Psoas muscle (tissue), 8 donors: ENCODE results near the gene SLC39A11. TPM values are rescaled to one million over a fixed set of nuclear protein-coding genes. Genes with fewer than 3 reads are reported as not detected.
"Not testable (repeated sequence)": the region's sequence is repeated elsewhere in the genome, so short reads cannot be mapped to it uniquely, and the experiment has no call there.

Experiments used
- ATAC-seq, 4 donors: fragments of 200-7000 bp; cut with Tn5 transposase; one replicate each; pipeline ENCODE4 v1.9.1; 2020; ENCODE audit warnings: moderate library complexity in 3 of 4, mild to moderate bottlenecking in 2 of 4
- DNase-seq, 2 donors: peaks; one replicate each; pipeline ENCODE4 v3.0.0-alpha.2; 2020
- H3K27ac ChIP-seq: fragments of 200-600 bp; one replicate; pipeline ENCODE4 v1.8.0; 2022
- H3K27me3 ChIP-seq, 3 donors: fragments of 200-600 bp in 1 of 3; one replicate each; pipeline versions ENCODE4 v1.6.1 to v1.8.0; 2013 to 2022; ENCODE audit warnings: low read length in 2 of 3, mild to moderate bottlenecking in 2 of 3, moderate library complexity in 1 of 3; ENCODE audit not compliant: insufficient read depth in 3 of 3
- H3K36me3 ChIP-seq, 2 donors: fragments of 200-600 bp in 1 of 2; one replicate each; pipeline versions ENCODE4 v1.6.1 to v1.8.0; 2013 to 2022; ENCODE audit warnings: low read depth in 1 of 2, mild to moderate bottlenecking in 1 of 2, moderate library complexity in 1 of 2; ENCODE audit not compliant: insufficient read depth in 1 of 2
- H3K4me1 ChIP-seq: fragments of 200-600 bp; one replicate; pipeline ENCODE4 v1.8.0; 2022
- H3K4me3 ChIP-seq: fragments of 200-600 bp; one replicate; pipeline ENCODE4 v1.8.0; 2022; ENCODE audit warnings: mild to moderate bottlenecking
- H3K9me3 ChIP-seq: fragments of 200-600 bp; one replicate; pipeline ENCODE4 v1.8.0; 2022
- CTCF ChIP-seq: fragments of 200-600 bp; IDR thresholded peaks from one replicate; pipeline ENCODE4 v1.8.0; 2022; ENCODE audit warnings: antibody characterized with exemption
- WGBS, 3 donors: extraction: QIAGEN DNeasy Blood & Tissue Kit; methylation state at CpG; one replicate each; pipeline versions ENCODE4 v1.1.6 to v1.1.7; 2013; 5-methylcytosine and 5-hydroxymethylcytosine counted together
- intact Hi-C, 2 donors: fragments of 100-400 bp; cut with DNase I; formaldehyde crosslinking; loops; one replicate each; pipeline versions ENCODE4 v1.11.0 to v1.14.2; 2022
- polyA plus RNA-seq, 3 donors: library from polyadenylated mRNA; stranded (reverse); fragments of 200-250 nt; gene quantifications; one replicate each; pipeline ENCODE4 v1.2.3, GENCODE V29; 2013
- total RNA-seq, 4 donors: library from RNA; stranded (reverse); fragmentation: NEBNext Ultra II Directional in 2 of 4; extraction: Animal tissue kit (Norgen Biotek cat#: 25700) in 2 of 4; gene quantifications; one replicate each; pipeline versions ENCODE4 v1.2.1 to v1.2.4, GENCODE V29; 2021 to 2023
- donor health status: healthy with polysubstance abuse.
- donor health status: DM: no; HTN: no; CAD: no; lungs with moderate emphysema.
- donor health status: Bipolar disorder and iron deficiency.
- donor health status: healthy.
- donor health status: DM: yes; HTN: yes; CAD: no.
- donor health status: DM: no; HTN: no; CAD: no.
- donor health status: DM: no; HTN: no; CAD: no.
- donor health status: DM: yes; HTN: yes; CAD: no.

The SLC39A11 gene
- total and polyA plus RNA-seq, 7 donors = 1.6 to 9.7 (median 7.9) TPM

GRCh38 chr17:73064084-73064938 lies 28.2 kb downstream of the SLC39A11 start:
- WGBS, 3 donors = 27 to 62% (median 43%) methylated on average over 6 of the region's 6 CpGs
- intact Hi-C loops = no loop called here
- no peak overlapping the region for H3K4me3 ChIP-seq
- H3K36me3 ChIP-seq = no peaks in the 10 kb centered on the region
- ATAC-seq (peak in 1 of 4 donors; percentile 59), DNase-seq (peak in 1 of 2 donors; percentile 22)
- peaks cover 39% of the 10 kb centered on the region for H3K4me1 ChIP-seq
- H3K27ac ChIP-seq = peak overlapping the region; percentile 43
- H3K9me3 ChIP-seq = no peaks in the 10 kb centered on the region
- no peak for TF ChIP-seq CTCF
- no peaks in the 10 kb centered on the region for H3K27me3 ChIP-seq

- intact Hi-C loops = no loop called here
- no peak for DNase-seq
- WGBS, 3 donors = 89 to 90% (median 89%) methylated on average over 5 of the region's 5 CpGs
- no peak for TF ChIP-seq CTCF
- ATAC-seq = no peak
- Histone ChIP-seq H3K27me3 (no peaks in the 10 kb centered on the region), H3K27ac (no peak overlapping the region), H3K4me1 (peaks cover 32% of the 10 kb centered on the region), H3K36me3 (no peaks in the 10 kb centered on the region), H3K4me3 (no peak overlapping the region), H3K9me3 (no peaks in the 10 kb centered on the region)
Measured at GRCh38 chr17:73062726-73063125, 29.8 kb downstream of the SLC39A11 start.

GRCh38 chr17:73061161-73061560 lies 31.3 kb downstream of the SLC39A11 start:
- intact Hi-C loops = no loop called here
- DNase-seq (no peak), ATAC-seq (no peak)
- Histone ChIP-seq H3K27ac (no peak overlapping the region), H3K36me3 (no peaks in the 10 kb centered on the region), H3K4me1 (peaks cover 24% of the 10 kb centered on the region), H3K4me3 (no peak overlapping the region), H3K27me3 (no peaks in the 10 kb centered on the region), H3K9me3 (no peaks in the 10 kb centered on the region)
- WGBS, 3 donors = 89 to 93% (median 90%) methylated on average over 4 of the region's 4 CpGs
- TF ChIP-seq CTCF = no peak

- no peak for TF ChIP-seq CTCF
- H3K36me3 ChIP-seq = no peaks in the 10 kb centered on the region
- intact Hi-C loops = no loop called here
- H3K27me3 ChIP-seq = no peaks in the 10 kb centered on the region
- no peaks in the 10 kb centered on the region for H3K9me3 ChIP-seq
- ATAC-seq (no peak), DNase-seq (no peak)
- peaks cover 21% of the 10 kb centered on the region for H3K4me1 ChIP-seq
- WGBS, 3 donors = 96 to 98% (median 96%) methylated on average over 7 of the region's 7 CpGs
- H3K27ac ChIP-seq = no peak overlapping the region
- no peak overlapping the region for H3K4me3 ChIP-seq
Measured at GRCh38 chr17:73060721-73061120, 31.8 kb downstream of the SLC39A11 start.

GRCh38 chr17:73059713-73060112 lies 32.8 kb downstream of the SLC39A11 start:
- H3K4me3 ChIP-seq, H3K27me3 ChIP-seq, H3K36me3 ChIP-seq, DNase-seq, H3K27ac ChIP-seq, H3K9me3 ChIP-seq, intact Hi-C loops, ATAC-seq: not testable (repeated sequence)
- H3K4me1 ChIP-seq = peaks cover 11% of the 10 kb centered on the region
- WGBS, 3 donors = 79 to 95% (median 94%) methylated on average over 4 of the region's 4 CpGs
